GM10248 (cell line): ENCODE measurements around the gene PLEKHH1.

ENCODE experiments used
- CTCF ChIA-PET: fragments of 300-600 bp; sonication (Branson Sonifier 250); formaldehyde crosslinking; extraction: SDS; loops from one replicate; lab custom pipeline; 2021; ENCODE audit warnings: antibody characterized with exemption; lab: Yijun Ruan, JAX
- POLR2A ChIA-PET: fragments of 350-650 bp; sonication (Branson Sonifier 250); formaldehyde crosslinking; extraction: SDS; loops from one replicate; lab custom pipeline; 2020; ENCODE audit warnings: antibody characterized with exemption; lab: Yijun Ruan, JAX
- DNase-seq: peaks from one replicate; pipeline ENCODE4 v3.0.0; 2012; ENCODE audit errors: extremely low spot score
- TF ChIP-seq, protein P1 (sequence below): IDR thresholded peaks from 2 replicates; pipeline ENCODE4 v1.5.1; 2012; ENCODE audit warnings: mild to moderate bottlenecking, low read depth; ENCODE audit errors: extremely low read depth, missing control alignments, control extremely low read depth

Gene PLEKHH1

DNA sequence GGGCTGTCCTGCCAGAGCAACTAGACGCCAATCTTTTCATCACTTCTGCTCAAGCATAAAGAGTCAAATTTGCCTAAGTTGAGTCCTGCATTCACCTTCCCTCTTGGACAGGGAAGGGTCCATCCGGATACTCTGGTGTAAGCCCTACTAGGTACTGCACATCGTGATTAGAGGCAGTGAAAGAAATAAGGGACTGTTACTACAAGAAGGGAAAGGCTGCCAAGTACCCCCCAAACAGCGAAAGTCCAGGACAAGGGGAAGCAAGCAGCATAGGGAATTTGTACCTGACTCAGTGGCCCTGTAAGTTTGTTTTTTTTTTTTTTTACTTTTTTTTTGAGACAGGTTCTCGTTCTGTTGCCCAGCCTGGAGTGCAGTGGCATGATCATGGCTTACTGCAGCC, 13.7 kb upstream of the PLEKHH1 start:
- TF ChIP-seq, protein P1, sequence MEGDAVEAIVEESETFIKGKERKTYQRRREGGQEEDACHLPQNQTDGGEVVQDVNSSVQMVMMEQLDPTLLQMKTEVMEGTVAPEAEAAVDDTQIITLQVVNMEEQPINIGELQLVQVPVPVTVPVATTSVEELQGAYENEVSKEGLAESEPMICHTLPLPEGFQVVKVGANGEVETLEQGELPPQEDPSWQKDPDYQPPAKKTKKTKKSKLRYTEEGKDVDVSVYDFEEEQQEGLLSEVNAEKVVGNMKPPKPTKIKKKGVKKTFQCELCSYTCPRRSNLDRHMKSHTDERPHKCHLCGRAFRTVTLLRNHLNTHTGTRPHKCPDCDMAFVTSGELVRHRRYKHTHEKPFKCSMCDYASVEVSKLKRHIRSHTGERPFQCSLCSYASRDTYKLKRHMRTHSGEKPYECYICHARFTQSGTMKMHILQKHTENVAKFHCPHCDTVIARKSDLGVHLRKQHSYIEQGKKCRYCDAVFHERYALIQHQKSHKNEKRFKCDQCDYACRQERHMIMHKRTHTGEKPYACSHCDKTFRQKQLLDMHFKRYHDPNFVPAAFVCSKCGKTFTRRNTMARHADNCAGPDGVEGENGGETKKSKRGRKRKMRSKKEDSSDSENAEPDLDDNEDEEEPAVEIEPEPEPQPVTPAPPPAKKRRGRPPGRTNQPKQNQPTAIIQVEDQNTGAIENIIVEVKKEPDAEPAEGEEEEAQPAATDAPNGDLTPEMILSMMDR: no peak
- ChIA-PET POLR2A (no interaction called here), CTCF (interaction anchor here (1.0 to 1.1 kb wide), 2 partner anchors 12 to 20 kb away, joined by 3 read pairs; no protein-coding TSS in a partner anchor)
- no peak for DNase-seq

DNA sequence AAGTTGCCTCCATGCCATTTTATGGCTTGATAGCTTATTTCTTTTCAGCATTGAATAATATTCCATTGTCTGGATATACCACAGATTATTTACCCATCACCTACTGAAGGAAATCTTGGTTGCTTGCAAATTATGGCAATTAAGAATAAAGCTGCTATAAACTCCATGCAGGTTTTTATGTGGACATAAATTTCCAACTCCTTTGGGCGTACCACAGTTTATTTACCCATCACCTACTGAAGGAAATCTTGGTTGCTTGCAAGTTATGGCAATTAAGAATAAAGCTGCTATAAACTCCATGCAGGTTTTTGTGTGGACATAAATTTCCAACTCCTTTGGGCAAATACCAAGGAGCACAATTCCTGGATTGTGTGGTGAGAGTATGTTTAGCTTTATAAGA, 12.6 kb upstream of the PLEKHH1 start:
- no peak for DNase-seq
- ChIA-PET CTCF (interaction anchor here (1.1 to 1.7 kb wide), 4 partner anchors 10 to 15 kb away, joined by 3 to 5 read pairs (median 4); no protein-coding TSS in a partner anchor), POLR2A (no interaction called here)
- TF ChIP-seq, protein P1: no peak

DNA sequence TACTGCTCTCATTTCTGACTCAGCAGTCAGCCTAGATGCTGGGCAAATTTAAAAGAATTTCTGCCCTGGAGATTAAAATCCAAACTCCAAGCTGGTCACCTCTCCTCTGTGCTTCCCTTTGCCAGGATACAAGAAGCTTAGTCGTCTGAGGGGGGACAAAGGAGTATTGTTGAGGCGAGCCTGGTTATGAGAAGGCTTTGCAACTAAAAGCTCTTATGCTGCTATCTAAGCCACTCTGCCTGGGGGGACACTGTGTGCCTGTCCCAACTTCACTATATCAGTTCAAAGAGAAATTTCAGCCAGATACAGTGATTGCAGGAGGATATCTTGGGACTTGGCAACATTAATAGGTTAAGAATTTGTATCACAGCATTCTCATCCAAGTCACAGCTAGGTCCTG, 10.8 kb upstream of the PLEKHH1 start:
- CTCF ChIA-PET: interaction anchor here (0.9 to 1.1 kb wide), 3 partner anchors 8 to 14 kb away, joined by 3 read pairs; no protein-coding TSS in a partner anchor
- DNase-seq: no peak
- TF ChIP-seq, protein P1: no peak
- POLR2A ChIA-PET: no interaction called here

DNA sequence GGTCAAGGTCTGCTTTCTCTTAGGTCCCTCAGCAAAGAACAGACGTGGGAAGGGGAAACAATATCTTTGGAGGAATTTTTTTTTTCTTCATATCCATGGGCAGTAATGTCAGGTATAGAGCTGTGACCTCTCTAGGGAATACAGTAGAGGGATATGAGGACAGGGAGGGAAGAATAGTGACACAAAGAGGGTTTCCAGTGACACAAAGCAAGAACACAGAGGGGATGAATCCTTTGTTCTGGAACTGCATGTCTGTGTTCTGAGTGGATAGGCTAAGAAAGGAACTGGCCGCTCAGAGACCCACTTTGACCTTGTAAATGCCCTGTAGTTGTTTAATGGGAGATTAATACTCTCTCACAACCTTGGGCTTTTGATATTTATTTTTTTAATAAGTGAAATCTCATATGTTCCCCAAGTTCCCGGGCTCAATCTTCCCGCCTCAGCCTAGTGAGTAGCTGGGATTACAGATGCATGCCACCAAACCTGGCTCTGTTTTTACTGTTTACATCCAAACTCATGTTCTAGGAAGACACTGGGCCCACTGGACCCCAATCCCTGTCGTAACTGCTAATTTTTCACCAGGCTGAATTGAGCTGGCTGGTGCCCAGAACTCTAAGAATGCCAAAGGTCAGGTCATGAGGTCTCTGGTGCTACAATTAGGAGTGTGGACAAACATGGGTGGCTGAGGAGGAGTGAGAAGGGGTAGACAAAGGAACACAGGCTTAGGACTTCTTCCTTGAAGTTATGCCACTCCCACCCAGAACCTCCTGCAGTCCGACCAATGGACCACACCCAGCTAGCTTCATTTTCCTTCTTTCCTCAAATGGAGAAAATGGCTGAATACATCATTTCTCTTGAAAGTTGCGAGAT, 9.1 kb upstream of the PLEKHH1 start:
- DNase-seq: no peak
- TF ChIP-seq, protein P1: no peak
- CTCF ChIA-PET: interaction anchor here (1.3 to 5.0 kb wide), 2 partner anchors 97 to 104 kb away, joined by 4 to 35 read pairs; no protein-coding TSS in a partner anchor
- POLR2A ChIA-PET: no interaction called here

DNA sequence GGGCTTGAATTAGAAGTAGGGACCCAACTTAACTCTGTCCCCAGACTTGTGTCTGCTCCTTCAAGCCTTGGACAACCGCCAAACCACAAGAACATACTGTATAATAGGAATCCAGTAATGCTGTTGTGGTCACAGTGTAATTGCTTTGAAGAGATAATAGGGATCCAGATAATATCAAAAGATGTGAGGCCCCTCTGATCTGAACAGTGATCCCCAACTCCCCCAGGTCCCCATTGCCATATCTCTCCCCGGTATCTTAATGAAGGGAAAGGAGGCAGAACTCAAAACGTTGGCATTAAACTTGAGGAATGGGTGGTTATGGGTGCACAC, 8.5 kb upstream of the PLEKHH1 start:
- ChIA-PET POLR2A (no interaction called here), CTCF (interaction anchor here (1.3 to 5.0 kb wide), 3 partner anchors 13 to 104 kb away, joined by 4 to 35 read pairs (median 5); no protein-coding TSS in a partner anchor)
- TF ChIP-seq, protein P1: no peak
- DNase-seq: no peak

DNA sequence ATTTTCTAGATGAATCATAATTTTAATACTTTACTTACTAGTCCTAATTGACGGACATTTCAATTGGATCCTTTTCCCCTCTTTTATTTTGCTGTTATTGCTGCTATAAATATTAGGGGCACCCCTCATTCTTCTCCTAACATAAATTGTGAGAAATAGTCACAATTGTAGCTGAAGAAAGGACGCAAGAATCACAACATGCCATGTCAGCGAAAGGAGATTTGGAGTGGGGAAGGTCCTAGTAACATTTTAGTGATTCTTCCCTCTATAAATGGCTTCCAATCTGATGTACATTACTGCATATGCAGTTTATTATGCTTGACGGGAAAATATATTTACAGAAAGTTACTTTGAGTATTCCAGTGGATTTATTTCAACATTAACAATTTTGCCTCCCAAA, 7.7 kb upstream of the PLEKHH1 start:
- TF ChIP-seq, protein P1: no peak
- no peak for DNase-seq
- ChIA-PET POLR2A (no interaction called here), CTCF (interaction anchor here (1.0 to 5.0 kb wide), 13 partner anchors 8 to 179 kb away, joined by 3 to 38 read pairs (median 6); no protein-coding TSS in a partner anchor)
